Bone marrow (tissue), 2 donors: ENCODE results near the gene PLIN4.

Experiments
- DNase-seq, 2 donors: peaks; one replicate each; lab custom pipeline; 2025; lab: John Stamatoyannopoulos, UW

Gene PLIN4

DNA sequence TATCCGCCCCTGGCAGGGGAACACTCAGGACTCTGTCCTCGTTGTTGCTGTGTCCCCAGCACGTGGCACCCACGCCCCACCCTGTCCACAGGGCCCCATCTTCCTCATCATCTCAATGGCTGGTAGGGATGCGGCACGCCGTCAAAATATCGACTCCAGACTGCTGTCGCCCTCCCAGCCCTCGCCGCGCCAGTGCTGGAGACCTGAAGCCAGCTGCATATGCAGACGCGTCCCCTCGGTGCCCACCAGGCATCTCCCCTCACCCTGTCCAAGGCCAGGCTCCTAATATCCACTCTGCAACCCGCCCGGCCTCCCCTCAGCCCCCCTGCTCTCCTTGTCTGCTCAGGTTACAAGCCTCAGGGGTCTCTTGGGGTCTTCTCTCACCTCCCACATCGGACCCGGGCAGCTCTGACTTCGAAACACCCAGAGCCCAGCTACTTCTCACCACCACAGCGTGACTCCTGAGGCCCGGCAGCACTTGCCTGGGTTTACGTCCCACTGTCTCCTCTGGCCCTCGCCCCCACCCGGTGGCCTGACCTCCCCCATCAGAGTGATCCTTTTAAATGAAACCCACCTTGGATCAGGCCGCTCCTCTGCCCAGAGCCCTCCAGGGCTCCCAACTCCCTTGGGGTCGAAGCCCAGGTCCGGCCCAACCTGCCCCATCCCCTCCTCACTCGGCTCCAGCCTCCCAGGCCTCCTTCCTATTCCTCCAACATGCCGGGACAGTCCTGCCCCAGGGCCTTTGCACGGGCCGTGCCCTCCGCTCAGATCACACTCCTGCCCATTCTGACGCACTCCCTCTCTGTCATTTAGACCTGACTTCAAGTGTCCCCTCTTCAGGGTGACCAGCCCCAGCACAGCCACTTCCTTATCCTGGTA, 12.5 kb downstream of the PLIN4 start:
- no peak for DNase-seq

GRCh38 chr19:4504891-4505569, 13.3 kb downstream of the PLIN4 start:
- peak in 1 of 2 donors; percentile 8 for DNase-seq

- no peak for DNase-seq
These were observed 14.0 kb downstream of the PLIN4 start for GRCh38 chr19:4504297-4504701.

DNA sequence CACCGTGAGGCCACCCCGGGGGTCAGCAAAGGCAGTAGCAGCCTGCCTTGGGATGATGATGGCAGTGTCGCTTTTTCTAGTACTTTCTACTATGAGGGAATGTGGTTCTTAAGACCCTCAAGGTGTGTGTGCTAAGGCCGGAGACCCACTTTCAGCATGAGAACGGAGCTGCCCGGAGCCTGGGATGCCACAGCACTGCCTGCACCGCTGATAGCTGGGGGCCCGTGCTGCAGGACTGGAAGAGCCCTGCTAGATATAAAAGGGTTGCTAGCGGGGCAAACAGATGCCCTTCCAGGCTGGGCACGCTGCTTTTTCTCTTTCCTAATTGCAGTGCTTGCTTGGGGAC, 14.5 kb downstream of the PLIN4 start:
- DNase-seq, result no peak

DNA sequence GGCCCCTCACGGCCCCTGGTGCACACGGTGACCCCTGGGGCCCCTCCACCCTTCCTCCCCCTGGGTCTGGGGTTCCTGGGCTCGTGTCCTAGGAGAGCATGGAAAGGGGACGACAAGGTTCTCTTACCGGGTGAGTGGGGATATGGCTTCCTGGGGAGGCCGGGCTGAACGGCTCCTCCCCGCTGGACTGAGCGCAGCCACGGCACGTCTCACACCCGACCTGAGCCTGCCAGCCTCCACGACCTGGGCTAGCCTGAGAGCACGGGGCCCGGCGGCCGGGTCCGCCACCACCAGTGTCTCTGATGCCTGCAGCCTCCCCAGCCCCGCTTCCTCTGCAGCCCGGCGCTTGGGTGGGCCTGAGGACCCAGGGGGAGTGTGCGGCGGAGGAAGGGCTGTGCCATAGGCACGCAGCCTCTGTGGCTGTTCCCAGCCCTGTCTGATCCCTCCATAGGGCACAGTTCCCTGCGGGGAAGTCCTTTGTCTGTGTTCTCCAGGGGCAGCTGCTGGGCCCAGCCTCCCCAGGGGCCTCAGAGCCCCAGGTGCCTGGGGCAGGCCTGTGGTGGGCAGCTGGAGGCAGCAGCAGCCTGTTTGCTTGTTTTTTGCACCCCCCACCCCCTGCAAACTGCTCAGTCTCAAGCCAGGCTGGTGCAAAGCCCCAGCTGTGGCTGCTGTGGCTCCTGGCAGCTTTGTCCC, 15.0 kb downstream of the PLIN4 start:
- DNase-seq, result no peak

DNA sequence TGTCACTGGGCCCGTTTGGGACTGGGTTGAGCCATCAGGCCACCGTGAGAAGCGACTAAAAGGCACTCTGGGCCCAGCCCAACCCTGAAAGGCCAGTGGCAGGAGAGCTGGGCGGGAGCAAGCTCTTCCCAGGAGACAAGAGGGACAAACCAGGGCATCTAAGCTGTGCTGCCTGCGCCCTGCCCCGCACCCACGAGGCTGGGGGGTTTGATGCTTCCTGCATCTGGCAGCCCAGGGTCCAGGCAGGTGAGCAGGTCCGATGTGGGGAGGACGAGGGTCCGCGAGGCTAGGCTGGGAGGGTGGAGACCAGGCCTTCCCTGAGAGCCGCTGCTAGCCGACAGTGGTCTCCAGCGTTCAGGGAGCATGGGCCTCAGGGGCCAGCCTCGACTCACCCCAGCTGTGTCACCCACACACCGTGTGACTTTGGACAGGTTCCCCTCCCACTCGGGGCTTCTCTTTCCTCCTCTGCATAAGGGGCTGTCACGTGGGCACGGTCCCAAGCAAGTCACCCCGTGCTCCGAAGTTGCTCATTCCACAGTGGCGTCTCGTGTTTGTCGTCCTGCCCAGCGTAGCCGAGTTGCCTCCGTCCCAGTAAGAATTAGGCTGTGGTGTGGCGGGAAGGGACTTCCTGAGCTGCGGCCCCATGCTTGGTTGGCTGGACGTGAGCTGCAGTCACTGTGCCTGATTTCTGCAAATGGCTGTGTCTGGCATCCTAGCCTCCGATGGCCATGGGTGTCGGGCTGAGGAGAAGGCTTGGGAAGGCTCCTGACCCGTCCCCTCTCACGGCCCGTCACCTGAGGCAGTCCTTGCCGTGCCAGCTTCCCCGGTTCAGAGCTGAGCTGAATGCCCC, 15.8 kb downstream of the PLIN4 start:
- no peak for DNase-seq

- DNase-seq, result no peak
These were observed 16.6 kb downstream of the PLIN4 start for GRCh38 chr19:4501691-4502090.

- no peak for DNase-seq
These were observed 17.3 kb downstream of the PLIN4 start for GRCh38 chr19:4500841-4501591.

GRCh38 chr19:4499855-4500254, 18.4 kb downstream of the PLIN4 start:
- DNase-seq, result no peak

DNA sequence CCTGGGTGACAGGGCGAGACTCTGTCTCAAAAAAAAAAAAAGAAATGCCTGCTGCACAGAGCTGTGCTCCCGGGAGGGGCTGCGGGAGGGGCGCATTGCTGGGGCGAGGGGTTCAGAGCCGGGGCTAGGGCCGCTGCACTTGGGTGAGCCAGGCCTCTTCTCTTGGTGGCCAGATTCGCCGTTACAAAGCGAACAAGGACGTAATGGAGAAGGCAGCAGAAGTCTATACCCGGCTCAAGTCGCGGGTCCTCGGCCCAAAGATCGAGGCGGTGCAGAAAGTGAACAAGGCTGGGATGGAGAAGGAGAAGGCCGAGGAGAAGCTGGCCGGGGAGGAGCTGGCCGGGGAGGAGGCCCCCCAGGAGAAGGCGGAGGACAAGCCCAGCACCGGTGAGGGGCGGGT, 19.0 kb downstream of the PLIN4 start:
- DNase-seq, result no peak

GRCh38 chr19:4498694-4499093, 19.6 kb downstream of the PLIN4 start:
- DNase-seq, result no peak

DNA sequence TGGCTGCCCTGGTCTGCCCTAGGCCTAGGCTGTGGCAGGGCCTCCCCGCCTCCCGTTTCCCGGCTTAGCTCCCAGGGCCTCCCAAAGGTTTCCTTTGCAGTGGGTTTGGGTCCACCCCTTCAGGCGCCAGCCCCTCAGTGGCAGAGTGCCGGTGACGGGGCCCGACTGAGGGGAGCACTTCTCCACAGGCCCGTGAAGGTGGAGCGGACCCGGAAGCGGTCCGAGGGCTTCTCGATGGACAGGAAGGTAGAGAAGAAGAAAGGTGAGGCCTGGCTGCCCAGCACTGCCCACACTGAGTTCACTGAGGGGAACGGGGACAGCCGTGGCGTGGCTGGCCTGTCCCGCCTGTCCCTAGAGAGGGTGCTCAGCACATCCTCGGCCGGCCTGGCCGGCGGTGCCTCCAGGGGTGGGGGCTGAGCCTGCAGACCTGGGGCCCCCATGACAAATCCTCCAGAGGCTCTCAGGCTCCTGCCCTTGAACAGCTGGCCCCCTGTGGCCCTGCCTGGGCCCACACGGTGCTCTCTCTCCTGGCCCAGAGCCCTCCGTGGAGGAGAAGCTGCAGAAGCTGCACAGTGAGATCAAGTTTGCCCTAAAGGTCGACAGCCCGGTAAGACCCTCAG, 20.4 kb downstream of the PLIN4 start:
- DNase-seq, result no peak

DNA sequence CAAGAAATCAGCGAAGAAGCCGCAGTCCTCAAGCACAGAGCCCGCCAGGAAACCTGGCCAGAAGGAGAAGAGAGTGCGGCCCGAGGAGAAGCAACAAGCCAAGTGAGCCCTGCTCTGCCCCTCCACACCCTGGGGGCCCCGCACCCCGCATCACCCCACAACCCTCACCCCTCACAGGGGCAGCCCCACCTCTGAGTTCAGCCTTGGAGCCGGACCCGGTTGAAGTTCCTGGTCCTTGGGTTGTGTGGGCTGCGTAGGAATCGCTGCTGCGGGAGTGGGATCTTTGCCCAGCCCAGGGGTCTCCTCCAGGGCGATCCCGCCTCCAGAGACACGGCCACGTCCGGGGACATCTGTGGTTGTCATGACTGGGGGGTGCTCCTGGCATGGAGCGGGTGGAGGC, 22.0 kb downstream of the PLIN4 start:
- DNase-seq, result no peak

- no peak for DNase-seq
These were observed 22.8 kb downstream of the PLIN4 start for GRCh38 chr19:4495471-4495870.

GRCh38 chr19:4494691-4495064, 23.6 kb downstream of the PLIN4 start:
- no peak for DNase-seq

- no peak for DNase-seq
These were observed 24.2 kb downstream of the PLIN4 start for GRCh38 chr19:4493929-4494690.

DNA sequence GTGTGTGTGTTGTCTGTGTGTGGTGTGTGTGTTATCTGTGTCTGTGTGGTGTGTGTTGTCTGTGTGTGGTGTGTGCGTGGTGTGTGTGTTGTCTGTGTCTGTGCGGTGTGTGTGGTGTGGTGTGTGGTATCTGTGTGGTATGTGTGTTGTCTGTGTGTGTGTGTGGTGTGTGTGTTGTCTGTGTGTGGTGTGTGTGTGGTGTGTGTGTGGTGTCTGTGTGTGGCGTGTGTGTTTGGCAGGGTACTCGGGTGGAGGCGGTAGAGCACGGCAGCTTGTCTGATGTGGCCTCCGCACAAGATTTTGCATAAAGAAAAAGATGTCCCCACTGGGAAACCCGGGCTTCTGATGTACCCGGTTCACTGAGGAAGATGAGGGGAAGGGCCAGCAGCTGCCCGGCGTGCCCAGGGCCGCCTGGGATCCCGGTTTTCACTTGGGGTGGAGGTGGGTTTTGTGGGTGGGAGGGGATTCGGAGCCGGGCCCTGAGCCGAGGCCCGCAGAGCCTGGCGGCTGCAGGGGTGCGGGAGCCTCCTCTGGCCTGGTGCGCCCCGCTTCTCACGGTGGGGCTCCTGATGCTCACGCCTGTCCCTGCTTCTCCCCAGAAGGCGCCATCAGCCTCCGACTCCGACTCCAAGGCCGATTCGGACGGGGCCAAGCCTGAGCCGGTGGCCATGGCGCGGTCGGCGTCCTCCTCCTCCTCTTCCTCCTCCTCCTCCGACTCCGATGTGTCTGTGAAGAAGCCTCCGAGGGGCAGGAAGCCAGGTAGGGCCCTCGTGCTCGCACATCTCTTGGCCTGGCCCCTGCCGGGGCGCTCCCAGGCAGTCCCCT, 25.0 kb downstream of the PLIN4 start:
- DNase-seq, result no peak

GRCh38 chr19:4492337-4493103, 25.8 kb downstream of the PLIN4 start:
- DNase-seq, result no peak
